Measurements from ENCODE around the gene THAP7. TPM values are rescaled to one million over a fixed set of nuclear protein-coding genes. Genes with fewer than 3 reads are reported as not detected.

THAP7 gene
- total and polyA plus RNA-seq, 9 of the 15 experiments (the other 6 are each of a cell fraction or from before 2014, with no cell fraction given): 7.9 to 263 (median 84.1) TPM

- TF ChIP-seq DMBX1 (CRISPR knock-in tag; IDR thresholded peaks at IDR 0.05; ENCODE audit: borderline replicate concordance): no peak
Observed at GRCh38 chr22:20982563-20982882, 19.4 kb downstream of the THAP7 start (continued).

- DNase-seq (ENCODE audit: extremely low read depth in 1 of 4, low spot score in 3 of 4): peak; percentile 99 to 100 (median 100)
- under 1% methylated on average over 87 of the region's 87 CpGs for WGBS (ENCODE audit: insufficient coverage, low coverage, missing lambda C conversion rate)
- intact Hi-C loops (cut with micrococcal nuclease): loop anchor here (1.0 to 5.0 kb wide), 4 partner anchors 20 to 205 kb away; partner anchors contain the start of gene THAP7
- H3K4me1 ChIP-seq (replicated peaks in 1 of 2; ENCODE audit: control insufficient read depth in 2 of 2, insufficient read depth in 2 of 2, low read length in 2 of 2): peaks cover 19 to 48% of the 10 kb centered on the region in 2 experiments
- H3K79me2 ChIP-seq (ENCODE audit: control insufficient read depth, insufficient read depth, low read length): peaks cover 23% of the 10 kb centered on the region
- BruUV-seq (replicated peaks): TSS peak; percentile 91
- H3K27ac ChIP-seq (ENCODE audit: extremely low read depth, low read depth, low read length): peak within 1 kb of the TSS; percentile 86
- H3K4me3 ChIP-seq: peak within 1 kb of the TSS; percentile 54
- FAIRE-seq: peak; percentile 90
- peaks cover 3 to 9% of the 10 kb centered on the region in 2 experiments; a peak in 3 of 5 replicates for H3K27me3 ChIP-seq (ENCODE audit: control insufficient read depth in 2 of 2, insufficient read depth in 2 of 2, low read length in 2 of 2)
- peak; percentile 96 for ATAC-seq
- H2AFZ ChIP-seq (ENCODE audit: low read depth, low read length): peak within 1 kb of the TSS; percentile 99
- CTCF ChIA-PET (ENCODE audit: low intra/inter-chr PET ratio): interaction anchor here (0.6 to 1.7 kb wide), 5 partner anchors 20 to 124 kb away, joined by 3 to 6 read pairs (median 3); partner anchors contain the start of genes PI4KA, SNAP29 and THAP7
- H3K36me3 ChIP-seq (ENCODE audit: control insufficient read depth, insufficient read depth, low read length): peaks cover 37% of the 10 kb centered on the region
- H3K4me2 ChIP-seq (ENCODE audit: insufficient read depth, low read length): peak within 1 kb of the TSS; percentile 92
- no peaks in the 10 kb centered on the region for H4K20me1 ChIP-seq (replicated peaks; ENCODE audit: control insufficient read depth, insufficient read depth, low read length)
- peaks cover 13% of the 10 kb centered on the region for H3K9me1 ChIP-seq (ENCODE audit: control insufficient read depth, insufficient read depth, low read length)
- POLR2A ChIA-PET: interaction anchor here (0.6 to 64.4 kb wide), 34 partner anchors 12 to 1538 kb away, joined by 3 to 1556 read pairs (median 4); partner anchors contain the start of genes AIFM3, CRKL, P2RX6 and SLC7A4
- peaks cover 11% of the 10 kb centered on the region for H3K9me3 ChIP-seq (replicated peaks; ENCODE audit: control insufficient read depth, insufficient read depth, low read depth, low read length)
- H3K9ac ChIP-seq (ENCODE audit: insufficient read depth in 1 of 2, low read depth in 2 of 2, low read length in 2 of 2): peak within 1 kb of the TSS; percentile 85 to 97
- in situ Hi-C loops (cut with MboI): no loop called here
- TF ChIP-seq SIN3B (IDR thresholded peaks at IDR 0.05; ENCODE audit: low read depth) (no peak), ARID2 (IDR thresholded peaks at IDR 0.05) (no peak), SP2 (IDR thresholded peaks at IDR 0.05; ENCODE audit: extremely low read depth, low read depth, low read length, poor library complexity, severe bottlenecking) (peak; percentile 8), ZNF165 (CRISPR knock-in tag; IDR thresholded peaks at IDR 0.05; ENCODE audit: borderline replicate concordance) (peak; percentile 97), RBM34 (IDR thresholded peaks at IDR 0.05; ENCODE audit: borderline replicate concordance, insufficient read depth, low read length) (no peak), HMGXB4 (CRISPR knock-in tag; IDR thresholded peaks at IDR 0.05) (peak; percentile 100), SMARCE1 (IDR thresholded peaks at IDR 0.05) (no peak), ZNF407 (IDR thresholded peaks at IDR 0.05; ENCODE audit: low read depth) (no peak)
Observed at GRCh38 chr22:20981787-20982562, 19.9 kb downstream of the THAP7 start, which contains the start of gene LZTR1. TSS of gene LZTR1 (plus strand) at chr22:20982297. CDS start at chr22:20982372, 75 bp downstream.
